Measurements from ENCODE around the gene GNAL.
"Not testable (repeated sequence)": the region's sequence is repeated elsewhere in the genome, so short reads cannot be mapped to it uniquely, and the experiment has no call there.

Gene GNAL

GRCh38 chr18:11714244-11714918 is 25.3 kb downstream of the GNAL start:
- H3K27ac ChIP-seq (ENCODE audit: extremely low read depth, low read depth, low read length) = no peak overlapping the region
- TF ChIP-seq, protein P1, sequence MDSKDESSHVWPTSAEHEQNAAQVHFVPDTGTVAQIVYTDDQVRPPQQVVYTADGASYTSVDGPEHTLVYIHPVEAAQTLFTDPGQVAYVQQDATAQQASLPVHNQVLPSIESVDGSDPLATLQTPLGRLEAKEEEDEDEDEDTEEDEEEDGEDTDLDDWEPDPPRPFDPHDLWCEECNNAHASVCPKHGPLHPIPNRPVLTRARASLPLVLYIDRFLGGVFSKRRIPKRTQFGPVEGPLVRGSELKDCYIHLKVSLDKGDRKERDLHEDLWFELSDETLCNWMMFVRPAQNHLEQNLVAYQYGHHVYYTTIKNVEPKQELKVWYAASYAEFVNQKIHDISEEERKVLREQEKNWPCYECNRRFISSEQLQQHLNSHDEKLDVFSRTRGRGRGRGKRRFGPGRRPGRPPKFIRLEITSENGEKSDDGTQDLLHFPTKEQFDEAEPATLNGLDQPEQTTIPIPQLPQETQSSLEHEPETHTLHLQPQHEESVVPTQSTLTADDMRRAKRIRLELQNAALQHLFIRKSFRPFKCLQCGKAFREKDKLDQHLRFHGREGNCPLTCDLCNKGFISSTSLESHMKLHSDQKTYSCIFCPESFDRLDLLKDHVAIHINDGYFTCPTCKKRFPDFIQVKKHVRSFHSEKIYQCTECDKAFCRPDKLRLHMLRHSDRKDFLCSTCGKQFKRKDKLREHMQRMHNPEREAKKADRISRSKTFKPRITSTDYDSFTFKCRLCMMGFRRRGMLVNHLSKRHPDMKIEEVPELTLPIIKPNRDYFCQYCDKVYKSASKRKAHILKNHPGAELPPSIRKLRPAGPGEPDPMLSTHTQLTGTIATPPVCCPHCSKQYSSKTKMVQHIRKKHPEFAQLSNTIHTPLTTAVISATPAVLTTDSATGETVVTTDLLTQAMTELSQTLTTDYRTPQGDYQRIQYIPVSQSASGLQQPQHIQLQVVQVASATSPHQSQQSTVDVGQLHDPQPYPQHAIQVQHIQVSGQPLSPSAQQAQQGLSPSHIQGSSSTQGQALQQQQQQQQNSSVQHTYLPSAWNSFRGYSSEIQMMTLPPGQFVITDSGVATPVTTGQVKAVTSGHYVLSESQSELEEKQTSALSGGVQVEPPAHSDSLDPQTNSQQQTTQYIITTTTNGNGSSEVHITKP (tag by site-specific recombination; IDR thresholded peaks at IDR 0.05) = no peak
- TF ChIP-seq, protein P2, sequence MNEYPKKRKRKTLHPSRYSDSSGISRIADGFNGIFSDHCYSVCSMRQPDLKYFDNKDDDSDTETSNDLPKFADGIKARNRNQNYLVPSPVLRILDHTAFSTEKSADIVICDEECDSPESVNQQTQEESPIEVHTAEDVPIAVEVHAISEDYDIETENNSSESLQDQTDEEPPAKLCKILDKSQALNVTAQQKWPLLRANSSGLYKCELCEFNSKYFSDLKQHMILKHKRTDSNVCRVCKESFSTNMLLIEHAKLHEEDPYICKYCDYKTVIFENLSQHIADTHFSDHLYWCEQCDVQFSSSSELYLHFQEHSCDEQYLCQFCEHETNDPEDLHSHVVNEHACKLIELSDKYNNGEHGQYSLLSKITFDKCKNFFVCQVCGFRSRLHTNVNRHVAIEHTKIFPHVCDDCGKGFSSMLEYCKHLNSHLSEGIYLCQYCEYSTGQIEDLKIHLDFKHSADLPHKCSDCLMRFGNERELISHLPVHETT (tag by site-specific recombination; IDR thresholded peaks at IDR 0.05) = no peak
- ChIA-PET POLR2A (no interaction called here), CTCF (no interaction called here)
- no peaks in the 10 kb centered on the region for H3K4me1 ChIP-seq (ENCODE audit: control insufficient read depth, insufficient read depth, low read length)
- H3K4me3 ChIP-seq (ENCODE audit: low read depth, low read length) = no peak overlapping the region
- H3K36me3 ChIP-seq (ENCODE audit: control insufficient read depth in 2 of 2, insufficient read depth in 1 of 2, low read length in 2 of 2) = no peaks in the 10 kb centered on the region
- no peaks in the 10 kb centered on the region; the same call in 1 of the 2 replicates for H3K9me3 ChIP-seq (ENCODE audit: control insufficient read depth, insufficient read depth, low read depth, low read length)

DNA sequence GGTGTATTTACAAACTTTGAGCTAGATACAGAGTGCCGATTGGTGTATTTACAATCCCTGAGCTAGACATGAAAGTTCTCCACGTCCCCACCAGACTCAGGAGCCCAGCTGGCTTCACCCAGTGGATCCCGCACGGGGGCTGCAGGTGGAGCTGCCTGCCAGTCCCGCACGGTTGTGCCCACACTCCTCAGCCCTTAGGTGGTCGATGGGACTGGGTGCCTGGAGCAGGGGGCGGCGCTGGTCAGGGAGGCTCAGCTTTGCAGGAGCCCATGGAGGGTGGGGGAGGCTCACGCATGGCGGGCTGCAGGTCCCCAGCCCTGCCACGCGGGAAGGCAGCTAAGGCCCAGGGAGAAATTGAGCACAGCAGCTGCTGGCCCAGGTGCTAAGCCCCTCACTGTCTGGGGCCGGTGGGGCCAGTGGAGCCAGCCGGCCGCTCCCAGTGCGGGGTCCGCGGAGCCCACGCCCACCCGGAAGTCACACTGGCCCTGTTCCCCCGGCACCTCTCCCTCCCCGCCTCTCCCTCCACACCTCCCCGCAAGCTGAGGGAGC is 27.8 kb downstream of the GNAL start:
- H3K36me3 ChIP-seq (ENCODE audit: control insufficient read depth in 2 of 2, insufficient read depth in 1 of 2, low read length in 2 of 2); H3K27ac ChIP-seq (ENCODE audit: extremely low read depth, low read depth, low read length); CTCF ChIA-PET; H3K9me3 ChIP-seq (ENCODE audit: control insufficient read depth, insufficient read depth, low read depth, low read length); POLR2A ChIA-PET; H3K4me3 ChIP-seq (ENCODE audit: low read depth, low read length); H3K4me1 ChIP-seq (ENCODE audit: control insufficient read depth, insufficient read depth, low read length): not testable (repeated sequence)

GRCh38 chr18:11719050-11719449 is 30.0 kb downstream of the GNAL start:
- H3K4me3 ChIP-seq (ENCODE audit: low read depth, low read length) = no peak overlapping the region
- H3K27ac ChIP-seq (ENCODE audit: extremely low read depth, low read depth, low read length) = no peak overlapping the region
- no peaks in the 10 kb centered on the region for H3K9me3 ChIP-seq (ENCODE audit: control insufficient read depth, insufficient read depth, low read depth, low read length)
- no peaks in the 10 kb centered on the region for H3K4me1 ChIP-seq (ENCODE audit: control insufficient read depth, insufficient read depth, low read length)
- CTCF ChIA-PET = interaction anchor here (0.7 to 1.5 kb wide), 2 partner anchors 14 to 62 kb away, joined by 3 to 7 read pairs; no protein-coding TSS in a partner anchor
- no peaks in the 10 kb centered on the region for H3K36me3 ChIP-seq (ENCODE audit: control insufficient read depth in 2 of 2, insufficient read depth in 1 of 2, low read length in 2 of 2)
- POLR2A ChIA-PET = no interaction called here
- TF ChIP-seq ZNF112 (tag by site-specific recombination; IDR thresholded peaks at IDR 0.05) (no peak), ZBTB1 (tag by site-specific recombination; IDR thresholded peaks at IDR 0.05) (no peak), ZNF488 (tag by site-specific recombination; IDR thresholded peaks at IDR 0.05) (no peak), YY1 (tag by site-specific recombination; IDR thresholded peaks at IDR 0.05) (no peak), ZNF558 (tag by site-specific recombination; IDR thresholded peaks at IDR 0.05) (no peak), ZNF626 (tag by site-specific recombination; IDR thresholded peaks at IDR 0.05) (no peak), ZNF555 (tag by site-specific recombination; conservative IDR thresholded peaks at IDR 0.05) (no peak), ZNF266 (tag by site-specific recombination; IDR thresholded peaks at IDR 0.05; ENCODE audit: low read depth) (no peak), ZNF670 (tag by site-specific recombination; IDR thresholded peaks at IDR 0.05; ENCODE audit: low read depth) (no peak), ZNF837 (tag by site-specific recombination; IDR thresholded peaks at IDR 0.05) (no peak), SP3 (tag by site-specific recombination; IDR thresholded peaks at IDR 0.05) (no peak), IKZF3 (tag by site-specific recombination; IDR thresholded peaks at IDR 0.05) (no peak), ZSCAN16 (tag by site-specific recombination; IDR thresholded peaks at IDR 0.05) (no peak)
- TF ChIP-seq, protein P2 (tag by site-specific recombination; IDR thresholded peaks at IDR 0.05) = no peak
- TF ChIP-seq, protein P3, sequence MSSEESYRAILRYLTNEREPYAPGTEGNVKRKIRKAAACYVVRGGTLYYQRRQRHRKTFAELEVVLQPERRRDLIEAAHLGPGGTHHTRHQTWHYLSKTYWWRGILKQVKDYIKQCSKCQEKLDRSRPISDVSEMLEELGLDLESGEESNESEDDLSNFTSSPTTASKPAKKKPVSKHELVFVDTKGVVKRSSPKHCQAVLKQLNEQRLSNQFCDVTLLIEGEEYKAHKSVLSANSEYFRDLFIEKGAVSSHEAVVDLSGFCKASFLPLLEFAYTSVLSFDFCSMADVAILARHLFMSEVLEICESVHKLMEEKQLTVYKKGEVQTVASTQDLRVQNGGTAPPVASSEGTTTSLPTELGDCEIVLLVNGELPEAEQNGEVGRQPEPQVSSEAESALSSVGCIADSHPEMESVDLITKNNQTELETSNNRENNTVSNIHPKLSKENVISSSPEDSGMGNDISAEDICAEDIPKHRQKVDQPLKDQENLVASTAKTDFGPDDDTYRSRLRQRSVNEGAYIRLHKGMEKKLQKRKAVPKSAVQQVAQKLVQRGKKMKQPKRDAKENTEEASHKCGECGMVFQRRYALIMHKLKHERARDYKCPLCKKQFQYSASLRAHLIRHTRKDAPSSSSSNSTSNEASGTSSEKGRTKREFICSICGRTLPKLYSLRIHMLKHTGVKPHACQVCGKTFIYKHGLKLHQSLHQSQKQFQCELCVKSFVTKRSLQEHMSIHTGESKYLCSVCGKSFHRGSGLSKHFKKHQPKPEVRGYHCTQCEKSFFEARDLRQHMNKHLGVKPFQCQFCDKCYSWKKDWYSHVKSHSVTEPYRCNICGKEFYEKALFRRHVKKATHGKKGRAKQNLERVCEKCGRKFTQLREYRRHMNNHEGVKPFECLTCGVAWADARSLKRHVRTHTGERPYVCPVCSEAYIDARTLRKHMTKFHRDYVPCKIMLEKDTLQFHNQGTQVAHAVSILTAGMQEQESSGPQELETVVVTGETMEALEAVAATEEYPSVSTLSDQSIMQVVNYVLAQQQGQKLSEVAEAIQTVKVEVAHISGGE (tag by site-specific recombination; conservative IDR thresholded peaks at IDR 0.05; ENCODE audit: low read depth) = no peak
- TF ChIP-seq, protein P4, sequence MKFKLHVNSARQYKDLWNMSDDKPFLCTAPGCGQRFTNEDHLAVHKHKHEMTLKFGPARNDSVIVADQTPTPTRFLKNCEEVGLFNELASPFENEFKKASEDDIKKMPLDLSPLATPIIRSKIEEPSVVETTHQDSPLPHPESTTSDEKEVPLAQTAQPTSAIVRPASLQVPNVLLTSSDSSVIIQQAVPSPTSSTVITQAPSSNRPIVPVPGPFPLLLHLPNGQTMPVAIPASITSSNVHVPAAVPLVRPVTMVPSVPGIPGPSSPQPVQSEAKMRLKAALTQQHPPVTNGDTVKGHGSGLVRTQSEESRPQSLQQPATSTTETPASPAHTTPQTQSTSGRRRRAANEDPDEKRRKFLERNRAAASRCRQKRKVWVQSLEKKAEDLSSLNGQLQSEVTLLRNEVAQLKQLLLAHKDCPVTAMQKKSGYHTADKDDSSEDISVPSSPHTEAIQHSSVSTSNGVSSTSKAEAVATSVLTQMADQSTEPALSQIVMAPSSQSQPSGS (tag by site-specific recombination; IDR thresholded peaks at IDR 0.05; ENCODE audit: low read depth) = no peak

Data from HEK293 (cell line).